ENCODE data around the gene HAT1. TPM values are rescaled to one million over a fixed set of nuclear protein-coding genes. Genes with fewer than 3 reads are reported as not detected.
A peak's percentile ranks its signal among the peaks of the same experiment; 100 is the strongest.

The HAT1 gene
- 10 to 100 TPM; 18.7 to 37.2 (median 28.9) TPM for total RNA-seq

- H3K9me3 ChIP-seq, result no peaks in the 10 kb centered on the region
- DNase-seq, result peak; percentile 86
- peak in 1 of 4 donors; percentile 58 for TF ChIP-seq POLR2A (IDR thresholded peaks at IDR 0.05)
- TF ChIP-seq CTCF (IDR thresholded peaks at IDR 0.05), result no peak
- H3K27me3 ChIP-seq, result no peaks in the 10 kb centered on the region
- peak within 1 kb of the TSS; percentile 81 to 99 (median 94) for H3K4me3 ChIP-seq
- H3K36me3 ChIP-seq, result peaks cover 0 to 22% (median 0%) of the 10 kb centered on the region in 3 donors
- intact Hi-C loops (cut with DNase I), result no loop called here
- H3K4me1 ChIP-seq, result peaks cover 8 to 36% (median 20%) of the 10 kb centered on the region in 3 donors
- H3K27ac ChIP-seq, result peak within 1 kb of the TSS; percentile 95 to 99 (median 98)
- WGBS, 2 donors, result 0% methylated on average over 33 to 46 of the region's 61 CpGs
Observed at GRCh38 chr2:171922230-171923022, at the start of gene HAT1. Gene HAT1, plus strand, starts transcription at chr2:171922461. Its CDS starts 40 bp downstream, at chr2:171922501.

GRCh38 chr2:171874517-171874916, 47.7 kb upstream of the HAT1 start:
- no peaks in the 10 kb centered on the region for H3K9me3 ChIP-seq
- 90 to 94% methylated on average over 1 of the region's 1 CpG for WGBS, 2 donors
- intact Hi-C loops (cut with DNase I), result no loop called here
- peaks cover 0 to 18% (median 0%) of the 10 kb centered on the region in 3 donors for H3K36me3 ChIP-seq
- no peak for DNase-seq
- H3K4me3 ChIP-seq, result no peak overlapping the region
- H3K4me1 ChIP-seq, result peaks cover 0 to 40% (median 13%) of the 10 kb centered on the region in 3 donors
- no peak for TF ChIP-seq POLR2A (IDR thresholded peaks at IDR 0.05)
- no peak for TF ChIP-seq CTCF (IDR thresholded peaks at IDR 0.05)
- no peak overlapping the region for H3K27ac ChIP-seq
- no peaks in the 10 kb centered on the region for H3K27me3 ChIP-seq

- Histone ChIP-seq H3K36me3 (peaks cover 0 to 18% (median 0%) of the 10 kb centered on the region in 3 donors), H3K27me3 (no peaks in the 10 kb centered on the region), H3K4me3 (no peak overlapping the region), H3K4me1 (peaks cover 0 to 44% (median 14%) of the 10 kb centered on the region in 3 donors), H3K9me3 (no peaks in the 10 kb centered on the region), H3K27ac (peak overlapping the region in 1 of 4 donors; percentile 69)
- intact Hi-C loops (cut with DNase I), result no loop called here
- 89 to 91% methylated on average over 12 of the region's 12 CpGs for WGBS, 2 donors
- DNase-seq, result no peak
- no peak for TF ChIP-seq POLR2A (IDR thresholded peaks at IDR 0.05)
Observed at GRCh38 chr2:171874963-171875362, 47.3 kb upstream of the HAT1 start.

GRCh38 chr2:171878481-171878993, 43.7 kb upstream of the HAT1 start:
- no peaks in the 10 kb centered on the region for H3K27me3 ChIP-seq
- H3K4me1 ChIP-seq, result peaks cover 0 to 55% (median 14%) of the 10 kb centered on the region in 3 donors
- peak overlapping the region in 1 of 4 donors; percentile 12 for H3K4me3 ChIP-seq
- peak overlapping the region; percentile 37 to 82 (median 74) for H3K27ac ChIP-seq
- H3K36me3 ChIP-seq, result peaks cover 0 to 10% (median 0%) of the 10 kb centered on the region in 3 donors
- WGBS, 2 donors, result 7 to 21% methylated on average over 2 of the region's 2 CpGs
- intact Hi-C loops (cut with DNase I), result no loop called here
- no peak for TF ChIP-seq CTCF (IDR thresholded peaks at IDR 0.05)
- TF ChIP-seq POLR2A (IDR thresholded peaks at IDR 0.05), result no peak
- no peak for DNase-seq
- no peaks in the 10 kb centered on the region for H3K9me3 ChIP-seq

- Histone ChIP-seq H3K9me3 (no peaks in the 10 kb centered on the region), H3K4me1 (peaks cover 0 to 55% (median 14%) of the 10 kb centered on the region in 3 donors), H3K27me3 (no peaks in the 10 kb centered on the region), H3K36me3 (peaks cover 0 to 4% (median 0%) of the 10 kb centered on the region in 3 donors), H3K4me3 (no peak overlapping the region), H3K27ac (peak overlapping the region in 2 of 4 donors; percentile 69 to 82)
- WGBS, 2 donors, result 84 to 86% methylated on average over 1 of the region's 1 CpG
- intact Hi-C loops (cut with DNase I), result no loop called here
- no peak for TF ChIP-seq CTCF (IDR thresholded peaks at IDR 0.05)
- no peak for TF ChIP-seq POLR2A (IDR thresholded peaks at IDR 0.05)
- DNase-seq, result no peak
Observed at GRCh38 chr2:171879865-171880264, 42.4 kb upstream of the HAT1 start.
